Caco-2 (cell line): ENCODE data around the gene DNAH2. TPM values are rescaled to one million over a fixed set of nuclear protein-coding genes. Genes with fewer than 3 reads are reported as not detected.

Experiments
- BruUV-seq: library from RNA; stranded (reverse); fragments of 400-500 nt; replicated peaks from 2 replicates; lab custom pipeline; 2021; lab: Mats Ljungman, UMichigan
- CTCF ChIA-PET: fragments of 300-600 bp; sonication (Branson Sonifier 250); formaldehyde crosslinking; loops from one replicate; lab custom pipeline; 2022; ENCODE audit warnings: antibody characterized with exemption; lab: Charles Lee
- POLR2A ChIA-PET: fragments of 300-600 bp; sonication (Branson Sonifier 250); formaldehyde crosslinking; loops from one replicate; lab custom pipeline; 2022; ENCODE audit warnings: antibody characterized with exemption; lab: Charles Lee
- DNase-seq, 2 experiments: peaks; one replicate each; pipeline versions ENCODE4 v3.0.0 to v3.0.0-alpha.2; 2020 to 2022
- H3K27me3 ChIP-seq: replicated peaks from 2 replicates; pipeline ENCODE4 v1.6.0; 2011; ENCODE audit warnings: low read length; ENCODE audit not compliant: control insufficient read depth, insufficient read depth
- H3K36me3 ChIP-seq: 2 replicates; pipeline ENCODE4 v1.5.1; 2011; ENCODE audit warnings: low read length; ENCODE audit not compliant: control insufficient read depth, insufficient read depth
- H3K4me1 ChIP-seq: fragments of 250-450 bp; sonication (Bioruptor Pico); 2 replicates; pipeline ENCODE4 v1.5.1; 2020; ENCODE audit warnings: mild to moderate bottlenecking
- H3K4me3 ChIP-seq: 2 replicates; pipeline ENCODE4 v1.5.1; 2011; ENCODE audit warnings: low read depth, mild to moderate bottlenecking, control low read depth, low read length
- H3K9me3 ChIP-seq: fragments of 250-450 bp; sonication (Bioruptor Pico); 2 replicates; pipeline ENCODE4 v1.5.1; 2020; ENCODE audit warnings: mild to moderate bottlenecking, moderate library complexity
- H3K27ac Mint-ChIP-seq: one replicate; pipeline ENCODE4 v1.8.0; 2022; ENCODE audit warnings: mixed read lengths; ENCODE audit not compliant: unreplicated experiment
- H3K27me3 Mint-ChIP-seq: one replicate; pipeline ENCODE4 v1.8.0; 2022; ENCODE audit warnings: mixed read lengths; ENCODE audit not compliant: insufficient read depth, unreplicated experiment
- H3K36me3 Mint-ChIP-seq: one replicate; pipeline ENCODE4 v1.8.0; 2022; ENCODE audit warnings: mild to moderate bottlenecking, mixed read lengths; ENCODE audit not compliant: insufficient read depth, unreplicated experiment
- H3K4me1 Mint-ChIP-seq: one replicate; pipeline ENCODE4 v1.8.0; 2022; ENCODE audit warnings: low read depth, mixed read lengths; ENCODE audit not compliant: unreplicated experiment
- H3K4me3 Mint-ChIP-seq: one replicate; pipeline ENCODE4 v1.8.0; 2022; ENCODE audit warnings: mild to moderate bottlenecking, moderate library complexity, mixed read lengths; ENCODE audit not compliant: unreplicated experiment
- H3K9me3 Mint-ChIP-seq: one replicate; pipeline ENCODE4 v1.8.0; 2022; ENCODE audit warnings: mixed read lengths; ENCODE audit not compliant: unreplicated experiment
- intact Hi-C: fragments of 100-400 bp; cut with micrococcal nuclease; formaldehyde crosslinking; loops from one replicate; pipeline ENCODE4 v1.10.0; 2022; ENCODE audit not compliant: unreplicated experiment
- total RNA-seq: library from RNA; stranded (reverse); gene quantifications from 2 replicates; pipeline ENCODE4 v1.2.3, GENCODE V29; 2022
- TF ChIP-seq, protein P1 (sequence below), 2 experiments: fragments of 200-600 bp in 1 of 2; IDR thresholded peaks; 1 replicate in 1 of 2; 2 replicates in 1 of 2; pipeline versions ENCODE4 v1.5.1 to v1.8.0; 2011 to 2022; ENCODE audit warnings: antibody characterized with exemption in 1 of 2, control low read depth in 1 of 2, inconsistent platforms in 1 of 2, low read depth in 1 of 2, low read length in 1 of 2, mild to moderate bottlenecking in 1 of 2, moderate library complexity in 1 of 2; ENCODE audit not compliant: insufficient read depth in 1 of 2, severe bottlenecking in 1 of 2, unreplicated experiment in 1 of 2

Gene DNAH2
- total RNA-seq, 1 experiment from 2014 or later, result 1.9 TPM

DNA sequence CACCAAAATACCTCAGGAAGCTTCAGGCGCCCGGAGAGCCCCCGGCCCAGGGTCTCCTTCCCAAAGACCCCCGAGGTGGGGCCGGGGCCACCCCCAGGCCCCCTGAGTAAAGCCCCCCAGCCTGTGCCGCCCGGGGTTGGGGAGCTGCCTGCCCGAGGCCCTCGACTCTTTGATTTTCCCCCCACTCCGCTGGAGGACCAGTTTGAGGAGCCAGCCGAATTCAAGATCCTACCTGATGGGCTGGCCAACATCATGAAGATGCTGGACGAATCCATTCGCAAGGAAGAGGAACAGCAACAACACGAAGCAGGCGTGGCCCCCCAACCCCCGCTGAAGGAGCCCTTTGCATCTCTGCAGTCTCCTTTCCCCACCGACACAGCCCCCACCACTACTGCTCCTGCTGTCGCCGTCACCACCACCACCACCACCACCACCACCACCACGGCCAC is 130.6 kb downstream of the DNAH2 start:
- Histone ChIP-seq H3K4me1 (no peaks in the 10 kb centered on the region; the same call in 1 of the 2 replicates), H3K9me3 (no peaks in the 10 kb centered on the region), H3K27me3 (no peaks in the 10 kb centered on the region), H3K4me3 (no peak overlapping the region), H3K36me3 (no peaks in the 10 kb centered on the region; the same call in none of the 2 replicates)
- no peak overlapping the region for H3K27ac Mint-ChIP-seq
- intact Hi-C loops, result no loop called here
- BruUV-seq, result no TSS peak
- H3K4me1 Mint-ChIP-seq, result no peaks in the 10 kb centered on the region
- no peak for DNase-seq
- H3K4me3 Mint-ChIP-seq, result no peak overlapping the region
- CTCF ChIA-PET, result no interaction called here
- peaks cover 74% of the 10 kb centered on the region for H3K36me3 Mint-ChIP-seq
- TF ChIP-seq, protein P1, sequence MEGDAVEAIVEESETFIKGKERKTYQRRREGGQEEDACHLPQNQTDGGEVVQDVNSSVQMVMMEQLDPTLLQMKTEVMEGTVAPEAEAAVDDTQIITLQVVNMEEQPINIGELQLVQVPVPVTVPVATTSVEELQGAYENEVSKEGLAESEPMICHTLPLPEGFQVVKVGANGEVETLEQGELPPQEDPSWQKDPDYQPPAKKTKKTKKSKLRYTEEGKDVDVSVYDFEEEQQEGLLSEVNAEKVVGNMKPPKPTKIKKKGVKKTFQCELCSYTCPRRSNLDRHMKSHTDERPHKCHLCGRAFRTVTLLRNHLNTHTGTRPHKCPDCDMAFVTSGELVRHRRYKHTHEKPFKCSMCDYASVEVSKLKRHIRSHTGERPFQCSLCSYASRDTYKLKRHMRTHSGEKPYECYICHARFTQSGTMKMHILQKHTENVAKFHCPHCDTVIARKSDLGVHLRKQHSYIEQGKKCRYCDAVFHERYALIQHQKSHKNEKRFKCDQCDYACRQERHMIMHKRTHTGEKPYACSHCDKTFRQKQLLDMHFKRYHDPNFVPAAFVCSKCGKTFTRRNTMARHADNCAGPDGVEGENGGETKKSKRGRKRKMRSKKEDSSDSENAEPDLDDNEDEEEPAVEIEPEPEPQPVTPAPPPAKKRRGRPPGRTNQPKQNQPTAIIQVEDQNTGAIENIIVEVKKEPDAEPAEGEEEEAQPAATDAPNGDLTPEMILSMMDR (IDR thresholded peaks at IDR 0.05; ENCODE audit: insufficient read depth in 1 of 2, low read depth in 1 of 2, low read length in 1 of 2, severe bottlenecking in 1 of 2, unreplicated experiment in 1 of 2), result no peak
- H3K9me3 Mint-ChIP-seq, result no peaks in the 10 kb centered on the region
- POLR2A ChIA-PET, result no interaction called here
- no peaks in the 10 kb centered on the region for H3K27me3 Mint-ChIP-seq

DNA sequence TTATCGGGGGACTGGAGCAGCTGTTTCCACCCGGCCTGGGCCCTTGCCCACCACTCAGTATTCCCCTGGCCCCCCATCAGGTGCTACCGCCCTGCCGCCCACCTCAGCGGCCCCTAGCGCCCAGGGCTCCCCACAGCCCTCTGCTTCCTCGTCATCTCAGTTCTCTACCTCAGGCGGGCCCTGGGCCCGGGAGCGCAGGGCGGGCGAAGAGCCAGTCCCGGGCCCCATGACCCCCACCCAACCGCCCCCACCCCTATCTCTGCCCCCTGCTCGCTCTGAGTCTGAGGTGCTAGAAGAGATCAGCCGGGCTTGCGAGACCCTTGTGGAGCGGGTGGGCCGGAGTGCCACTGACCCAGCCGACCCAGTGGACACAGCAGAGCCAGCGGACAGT is 131.2 kb downstream of the DNAH2 start:
- no peaks in the 10 kb centered on the region for H3K27me3 ChIP-seq
- Mint-ChIP-seq H3K36me3 (peaks cover 71% of the 10 kb centered on the region), H3K27ac (no peak overlapping the region), H3K27me3 (no peaks in the 10 kb centered on the region), H3K4me3 (no peak overlapping the region), H3K9me3 (no peaks in the 10 kb centered on the region), H3K4me1 (no peaks in the 10 kb centered on the region)
- H3K4me3 ChIP-seq, result no peak overlapping the region
- H3K4me1 ChIP-seq, result no peaks in the 10 kb centered on the region; the same call in 1 of the 2 replicates
- intact Hi-C loops, result no loop called here
- ChIA-PET POLR2A (no interaction called here), CTCF (no interaction called here)
- TF ChIP-seq, protein P1 (IDR thresholded peaks at IDR 0.05; ENCODE audit: insufficient read depth in 1 of 2, low read depth in 1 of 2, low read length in 1 of 2, severe bottlenecking in 1 of 2, unreplicated experiment in 1 of 2), result no peak
- H3K36me3 ChIP-seq, result no peaks in the 10 kb centered on the region; the same call in none of the 2 replicates
- BruUV-seq, result no TSS peak
- no peak for DNase-seq
- no peaks in the 10 kb centered on the region for H3K9me3 ChIP-seq

DNA sequence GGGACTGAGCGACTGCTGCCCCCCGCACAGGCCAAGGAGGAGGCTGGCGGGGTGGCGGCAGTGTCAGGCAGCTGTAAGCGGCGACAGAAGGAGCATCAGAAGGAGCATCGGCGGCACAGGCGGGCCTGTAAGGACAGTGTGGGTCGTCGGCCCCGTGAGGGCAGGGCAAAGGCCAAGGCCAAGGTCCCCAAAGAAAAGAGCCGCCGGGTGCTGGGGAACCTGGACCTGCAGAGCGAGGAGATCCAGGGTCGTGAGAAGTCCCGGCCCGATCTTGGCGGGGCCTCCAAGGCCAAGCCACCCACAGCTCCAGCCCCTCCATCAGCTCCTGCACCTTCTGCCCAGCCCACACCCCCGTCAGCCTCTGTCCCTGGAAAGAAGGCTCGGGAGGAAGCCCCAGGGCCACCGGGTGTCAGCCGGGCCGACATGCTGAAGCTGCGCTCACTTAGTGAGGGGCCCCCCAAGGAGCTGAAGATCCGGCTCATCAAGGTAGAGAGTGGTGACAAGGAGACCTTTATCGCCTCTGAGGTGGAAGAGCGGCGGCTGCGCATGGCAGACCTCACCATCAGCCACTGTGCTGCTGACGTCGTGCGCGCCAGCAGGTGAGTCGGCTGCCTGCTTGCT is 131.7 kb downstream of the DNAH2 start:
- no peak overlapping the region for H3K4me3 ChIP-seq
- intact Hi-C loops, result no loop called here
- no peak for DNase-seq
- H3K27me3 ChIP-seq, result no peaks in the 10 kb centered on the region
- Mint-ChIP-seq H3K4me1 (no peaks in the 10 kb centered on the region), H3K27ac (no peak overlapping the region), H3K36me3 (peaks cover 72% of the 10 kb centered on the region), H3K4me3 (no peak overlapping the region), H3K9me3 (no peaks in the 10 kb centered on the region), H3K27me3 (no peaks in the 10 kb centered on the region)
- no peaks in the 10 kb centered on the region; the same call in 1 of the 2 replicates for H3K4me1 ChIP-seq
- no peaks in the 10 kb centered on the region for H3K9me3 ChIP-seq
- TF ChIP-seq, protein P1 (IDR thresholded peaks at IDR 0.05; ENCODE audit: insufficient read depth in 1 of 2, low read depth in 1 of 2, low read length in 1 of 2, severe bottlenecking in 1 of 2, unreplicated experiment in 1 of 2), result no peak
- POLR2A ChIA-PET, result no interaction called here
- CTCF ChIA-PET, result no interaction called here
- H3K36me3 ChIP-seq, result no peaks in the 10 kb centered on the region; the same call in none of the 2 replicates
- BruUV-seq, result no TSS peak
